Erythroblast (primary cell): Measurements from ENCODE around the gene UNC5A.

Experiments used
- GATA1 ChIP-seq: IDR thresholded peaks from 2 replicates; pipeline ENCODE4 v1.6.1; 2011; ENCODE audit warnings: low read depth, mild to moderate bottlenecking, control low read depth, low read length, moderate library complexity
- POLR2A ChIP-seq: IDR thresholded peaks from 2 replicates; pipeline ENCODE4 v1.6.1; 2011; ENCODE audit warnings: mild to moderate bottlenecking, low read length

GRCh38 chr5:176850371-176851245 is 40.2 kb downstream of the UNC5A start:
- no peak for TF ChIP-seq POLR2A
- TF ChIP-seq GATA1: no peak
